GM12878 (cell line): Measurements from ENCODE around the gene PRCD. TPM values are rescaled to one million over a fixed set of nuclear protein-coding genes. Genes with fewer than 3 reads are reported as not detected.
A peak's percentile ranks its signal among the peaks of the same experiment; 100 is the strongest.

ENCODE experiments used
- ATF2 ChIP-seq: IDR thresholded peaks from 2 replicates; pipeline ENCODE4 v1.6.1; 2012; ENCODE audit warnings: low read length, inconsistent platforms
- BCL11A ChIP-seq: IDR thresholded peaks from 2 replicates; pipeline ENCODE4 v1.6.1; 2011; ENCODE audit warnings: low read depth, low read length
- CHD4 ChIP-seq: fragments of 200-600 bp; sonication (generic); IDR thresholded peaks from 2 replicates; pipeline ENCODE4 v1.6.1; 2016; ENCODE audit warnings: mild to moderate bottlenecking
- CUX1 ChIP-seq: IDR thresholded peaks from 2 replicates; pipeline ENCODE4 v1.6.1; 2012; ENCODE audit warnings: improper control_type of control experiment, low read depth, low read length; ENCODE audit not compliant: insufficient replicate concordance
- MEF2B ChIP-seq: fragments of 450-650 bp; IDR thresholded peaks from 2 replicates; pipeline ENCODE4 v1.6.1; 2018; ENCODE audit warnings: mild to moderate bottlenecking, moderate library complexity; ENCODE audit not compliant: partially characterized antibody, poor library complexity, severe bottlenecking
- MLLT1 ChIP-seq: fragments of 450-650 bp; IDR thresholded peaks from 2 replicates; pipeline ENCODE4 v1.6.1; 2016; ENCODE audit warnings: mild to moderate bottlenecking
- NR2F1 ChIP-seq: fragments of 450-650 bp; conservative IDR thresholded peaks from 2 replicates; pipeline ENCODE4 v1.6.1; 2017; ENCODE audit warnings: mild to moderate bottlenecking
- POU2F2 ChIP-seq: IDR thresholded peaks from 3 replicates; pipeline ENCODE4 v1.6.1; 2011; ENCODE audit warnings: low read depth, mild to moderate bottlenecking, low read length, borderline replicate concordance
- RUNX3 ChIP-seq: IDR thresholded peaks from 2 replicates; pipeline ENCODE4 v1.6.1; 2012; ENCODE audit warnings: low read length, inconsistent platforms
- SIN3A ChIP-seq: IDR thresholded peaks from 2 replicates; pipeline ENCODE4 v1.6.1; 2012; ENCODE audit warnings: low read depth, low read length, improper control_type of control experiment
- SMARCA5 ChIP-seq: fragments of 450-650 bp; IDR thresholded peaks from 2 replicates; pipeline ENCODE4 v1.6.1; 2017; ENCODE audit warnings: mild to moderate bottlenecking
- SP1 ChIP-seq: IDR thresholded peaks from one replicate; pipeline ENCODE4 v1.6.1; 2011; ENCODE audit warnings: low read depth, low read length
- SREBF2 ChIP-seq: IDR thresholded peaks from 2 replicates; pipeline ENCODE4 v1.6.1; 2012; ENCODE audit warnings: mild to moderate bottlenecking, low read length
- STAT1 ChIP-seq: fragments of 450-650 bp; conservative IDR thresholded peaks from 2 replicates; pipeline ENCODE4 v1.6.1; 2014; ENCODE audit warnings: antibody characterized with exemption, mild to moderate bottlenecking
- SUPT20H ChIP-seq: IDR thresholded peaks from 2 replicates; pipeline ENCODE4 v1.6.1; 2011; ENCODE audit warnings: low read depth, mild to moderate bottlenecking, low read length, moderate library complexity, borderline replicate concordance; ENCODE audit not compliant: control insufficient read depth
- YY1 ChIP-seq: IDR thresholded peaks from 2 replicates; pipeline ENCODE4 v1.6.1; 2011; ENCODE audit warnings: low read depth, mild to moderate bottlenecking, low read length
- ZNF687 ChIP-seq: fragments of 450-650 bp; IDR thresholded peaks from 2 replicates; pipeline ENCODE4 v1.6.1; 2017; ENCODE audit warnings: mild to moderate bottlenecking, moderate library complexity
- polyA plus RNA-seq, 11 experiments: library from polyadenylated mRNA; depleted of rRNA in 4 of 11; unstranded in 6 of 11; stranded (reverse) in 5 of 11; fragments of >200 nt; fragmentation: Nextera tagmentation in 4 of 11; fragmentation: Illumina TruSeq in 1 of 11; extraction: Ambion mirVana in 4 of 11; extraction: Trizol in 1 of 11; gene quantifications; 1 replicate in 1 of 11; 2 replicates in 10 of 11; pipeline versions ENCODE4 v1.2.1 to v1.2.3, GENCODE V29; 2011 to 2016; ENCODE audit warnings: inconsistent platforms in 2 of 11, missing spikeins in 2 of 11, low read depth in 1 of 11
- total RNA-seq, 4 experiments: library from RNA; depleted of rRNA in 3 of 4; stranded (reverse); fragments of >200 nt in 3 of 4; fragmentation: Illumina TruSeq in 1 of 4; extraction: Trizol in 1 of 4; gene quantifications; 2 replicates each; pipeline versions ENCODE4 v1.2.1 to v1.2.3, GENCODE V29; 2013 to 2021

The PRCD gene
- total and polyA plus RNA-seq, 10 of the 15 experiments (the other 5 are each of a cell fraction or from before 2014, with no cell fraction given) = 0.18 to 0.95 (median 0.34) TPM; not detected in 4

GRCh38 chr17:76515274-76515949 lies 24.4 kb upstream of the PRCD start (continued):
- TF ChIP-seq CUX1 = peak; percentile 16
- peak; percentile 53; the same call in 1 of the 2 replicates for TF ChIP-seq MLLT1
- no peak for TF ChIP-seq SIN3A
- peak; percentile 59 for TF ChIP-seq BCL11A
- TF ChIP-seq ATF2 = peak; percentile 64; the same call in 1 of the 2 replicates
- 0 out of 2 replicates have a peak, but pooled peaks have one; percentile 18 for TF ChIP-seq YY1
- TF ChIP-seq SMARCA5 = 0 out of 2 replicates have a peak, but pooled peaks have one; percentile 51
- no peak for TF ChIP-seq CHD4
- TF ChIP-seq STAT1 = no peak
- TF ChIP-seq MEF2B = peak; percentile 80
- TF ChIP-seq SUPT20H = no peak
- TF ChIP-seq RUNX3 = peak; percentile 77
- TF ChIP-seq POU2F2 = peak; percentile 93; the same call in 2 of the 3 replicates
- TF ChIP-seq ZNF687 = peak; percentile 85; the same call in 1 of the 2 replicates
- TF ChIP-seq SP1 = peak; percentile 54
- TF ChIP-seq NR2F1 = no peak; the same call in 1 of the 2 replicates
- no peak for TF ChIP-seq SREBF2
